HFF-Myc (cell line): ENCODE measurements around the gene GNG7.

Source experiments
- DNase-seq: peaks from one replicate; pipeline ENCODE4 v3.0.0-alpha.2; 2011; ENCODE audit warnings: low read depth; ENCODE audit errors: extremely low read depth
- H3K4me3 ChIP-seq: replicated peaks from 2 replicates; pipeline ENCODE4 v1.5.1; 2011; ENCODE audit warnings: low read depth, mild to moderate bottlenecking, control low read depth, low read length
- TF ChIP-seq, protein P1 (sequence below): IDR thresholded peaks from 2 replicates; pipeline ENCODE4 v1.5.1; 2012; ENCODE audit warnings: mild to moderate bottlenecking, low read depth, low read length, control low read depth; ENCODE audit errors: missing control alignments

The GNG7 gene

DNA sequence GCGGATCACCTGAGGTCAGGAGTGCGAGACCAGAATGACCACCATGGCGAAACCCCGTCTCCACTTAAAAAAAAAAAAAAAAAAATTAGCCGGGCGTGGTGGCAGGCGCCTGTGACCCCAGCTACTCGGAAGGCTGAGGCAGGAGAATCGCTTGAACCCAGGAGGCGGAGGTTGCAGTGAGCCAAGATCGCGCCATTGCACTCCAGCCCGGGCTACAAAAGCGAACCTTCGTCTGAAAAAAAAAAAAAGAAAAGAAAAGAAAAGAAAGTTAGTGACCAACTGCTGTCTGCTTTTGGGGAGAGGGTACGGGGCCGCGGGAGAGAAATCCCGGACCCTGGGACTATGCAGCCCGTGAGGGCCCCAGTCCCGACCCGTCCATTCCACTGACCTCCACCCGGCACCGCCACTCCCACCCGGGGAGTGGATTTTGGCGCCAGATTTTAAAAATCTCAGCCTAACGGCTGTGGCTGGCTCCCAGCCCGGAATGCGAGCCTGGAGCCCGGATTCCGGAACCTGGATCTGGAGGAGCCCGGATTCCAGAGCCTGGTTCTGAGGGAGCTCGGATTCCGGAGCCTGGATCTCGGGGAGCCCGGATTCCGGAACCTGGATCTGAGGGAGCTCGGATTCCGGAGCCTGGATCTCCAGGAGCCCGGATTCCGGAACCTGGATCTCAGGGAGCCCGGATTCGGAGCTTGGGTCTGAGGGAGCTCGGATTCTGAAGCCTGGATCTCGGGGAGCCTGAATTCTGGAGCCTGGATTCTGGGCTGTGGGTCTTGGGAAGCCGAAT, 239.7 kb downstream of the GNG7 start:
- DNase-seq, result peak; percentile 93
- peak overlapping the region; percentile 59 for H3K4me3 ChIP-seq
- TF ChIP-seq, protein P1, sequence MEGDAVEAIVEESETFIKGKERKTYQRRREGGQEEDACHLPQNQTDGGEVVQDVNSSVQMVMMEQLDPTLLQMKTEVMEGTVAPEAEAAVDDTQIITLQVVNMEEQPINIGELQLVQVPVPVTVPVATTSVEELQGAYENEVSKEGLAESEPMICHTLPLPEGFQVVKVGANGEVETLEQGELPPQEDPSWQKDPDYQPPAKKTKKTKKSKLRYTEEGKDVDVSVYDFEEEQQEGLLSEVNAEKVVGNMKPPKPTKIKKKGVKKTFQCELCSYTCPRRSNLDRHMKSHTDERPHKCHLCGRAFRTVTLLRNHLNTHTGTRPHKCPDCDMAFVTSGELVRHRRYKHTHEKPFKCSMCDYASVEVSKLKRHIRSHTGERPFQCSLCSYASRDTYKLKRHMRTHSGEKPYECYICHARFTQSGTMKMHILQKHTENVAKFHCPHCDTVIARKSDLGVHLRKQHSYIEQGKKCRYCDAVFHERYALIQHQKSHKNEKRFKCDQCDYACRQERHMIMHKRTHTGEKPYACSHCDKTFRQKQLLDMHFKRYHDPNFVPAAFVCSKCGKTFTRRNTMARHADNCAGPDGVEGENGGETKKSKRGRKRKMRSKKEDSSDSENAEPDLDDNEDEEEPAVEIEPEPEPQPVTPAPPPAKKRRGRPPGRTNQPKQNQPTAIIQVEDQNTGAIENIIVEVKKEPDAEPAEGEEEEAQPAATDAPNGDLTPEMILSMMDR, result no peak

DNA sequence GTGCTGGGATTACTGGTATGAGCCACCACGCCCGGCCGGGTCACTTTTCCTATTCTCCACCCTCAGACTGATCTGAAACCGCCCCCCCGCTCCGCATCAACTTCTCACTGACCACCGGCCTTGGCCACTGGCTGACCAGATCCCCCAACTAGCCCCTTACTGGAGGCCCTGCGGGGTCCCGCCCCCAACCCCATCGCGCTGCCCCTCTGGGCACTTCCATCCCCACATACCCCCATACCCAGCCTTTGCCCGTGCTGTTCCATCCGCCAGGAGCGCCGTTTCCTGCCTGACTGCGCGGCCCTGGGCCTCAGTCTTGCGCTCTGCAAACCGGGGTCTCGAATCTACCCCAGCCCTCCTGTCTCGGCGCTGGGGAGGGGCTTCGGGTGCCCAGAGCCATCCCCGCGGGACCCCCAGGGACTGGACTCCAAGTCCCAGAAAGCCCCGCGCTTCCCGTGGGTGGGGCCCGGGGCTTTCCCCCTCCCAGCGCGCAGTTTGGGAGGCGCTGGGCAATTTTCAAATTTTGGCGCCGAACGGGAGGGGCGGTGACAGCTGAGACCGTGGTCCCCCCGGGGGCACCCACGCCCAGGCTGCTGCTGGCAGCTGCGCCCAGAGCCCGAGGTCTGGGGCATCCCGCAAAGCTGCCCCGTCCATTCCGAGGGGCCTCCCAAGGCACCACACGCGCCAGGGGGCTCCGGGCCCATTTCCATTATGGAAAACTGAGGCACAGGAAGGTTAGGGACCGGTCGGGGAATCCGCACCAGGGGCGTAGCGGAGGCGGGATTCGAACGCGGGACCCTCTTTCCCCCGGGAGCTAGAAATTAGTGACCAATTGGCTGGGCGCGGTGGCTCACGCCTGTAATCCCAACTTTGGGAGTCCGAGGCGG, 240.5 kb downstream of the GNG7 start:
- DNase-seq, result no peak
- H3K4me3 ChIP-seq, result peak overlapping the region; percentile 59
- TF ChIP-seq, protein P1, result peak; percentile 4
